HepG2 (cell line): ENCODE data around the gene HTRA3.

Source experiments
- EZH2 ChIP-seq: conservative IDR thresholded peaks from 2 replicates; pipeline ENCODE4 v1.6.1; 2012; ENCODE audit warnings: mild to moderate bottlenecking, low read depth, low read length, moderate library complexity
- HOXA7 ChIP-seq: sonication (generic); formaldehyde crosslinking; IDR thresholded peaks from 2 replicates; pipeline ENCODE4 v1.8.1; 2022; ENCODE audit warnings: mild to moderate bottlenecking, missing genetic modification reagents, moderate library complexity
- MEF2D ChIP-seq: sonication (generic); formaldehyde crosslinking; IDR thresholded peaks from 2 replicates; pipeline ENCODE4 v1.5.1; 2020; ENCODE audit warnings: mild to moderate bottlenecking, missing genetic modification reagents
- NONO ChIP-seq, 2 experiments: fragments of 450-650 bp in 1 of 2; sonication (generic) in 1 of 2; formaldehyde crosslinking in 1 of 2; IDR thresholded peaks in 1 of 2; conservative IDR thresholded peaks in 1 of 2; 2 replicates each; pipeline versions ENCODE4 v1.6.1 to v1.8.0; 2017 to 2022; ENCODE audit warnings: mild to moderate bottlenecking in 1 of 2, missing genetic modification reagents in 1 of 2, moderate library complexity in 1 of 2
- POLR2A ChIP-seq, 2 experiments: IDR thresholded peaks; 2 replicates each; pipeline ENCODE4 v1.6.1; 2011; ENCODE audit warnings: low read depth in 2 of 2, low read length in 2 of 2, mild to moderate bottlenecking in 1 of 2, moderate library complexity in 1 of 2; ENCODE audit not compliant: insufficient read depth in 1 of 2
- POLR2AphosphoS2 ChIP-seq: IDR thresholded peaks from 2 replicates; pipeline ENCODE4 v1.6.1; 2011; ENCODE audit warnings: low read depth, low read length, improper control_type of control experiment
- POLR2AphosphoS5 ChIP-seq: IDR thresholded peaks from 2 replicates; pipeline ENCODE4 v1.6.1; 2012; ENCODE audit warnings: low read depth, low read length
- ZNF282 ChIP-seq: fragments of 450-650 bp; IDR thresholded peaks from 2 replicates; pipeline ENCODE4 v1.6.1; 2018; ENCODE audit not compliant: partially characterized antibody
- ZNF644 ChIP-seq: IDR thresholded peaks from 2 replicates; pipeline ENCODE4 v1.6.1; 2016; ENCODE audit warnings: low read depth
- TF ChIP-seq, protein P1 (sequence below): IDR thresholded peaks from 2 replicates; pipeline ENCODE4 v1.6.1; 2012; ENCODE audit warnings: low read length, improper control_type of control experiment

DNA sequence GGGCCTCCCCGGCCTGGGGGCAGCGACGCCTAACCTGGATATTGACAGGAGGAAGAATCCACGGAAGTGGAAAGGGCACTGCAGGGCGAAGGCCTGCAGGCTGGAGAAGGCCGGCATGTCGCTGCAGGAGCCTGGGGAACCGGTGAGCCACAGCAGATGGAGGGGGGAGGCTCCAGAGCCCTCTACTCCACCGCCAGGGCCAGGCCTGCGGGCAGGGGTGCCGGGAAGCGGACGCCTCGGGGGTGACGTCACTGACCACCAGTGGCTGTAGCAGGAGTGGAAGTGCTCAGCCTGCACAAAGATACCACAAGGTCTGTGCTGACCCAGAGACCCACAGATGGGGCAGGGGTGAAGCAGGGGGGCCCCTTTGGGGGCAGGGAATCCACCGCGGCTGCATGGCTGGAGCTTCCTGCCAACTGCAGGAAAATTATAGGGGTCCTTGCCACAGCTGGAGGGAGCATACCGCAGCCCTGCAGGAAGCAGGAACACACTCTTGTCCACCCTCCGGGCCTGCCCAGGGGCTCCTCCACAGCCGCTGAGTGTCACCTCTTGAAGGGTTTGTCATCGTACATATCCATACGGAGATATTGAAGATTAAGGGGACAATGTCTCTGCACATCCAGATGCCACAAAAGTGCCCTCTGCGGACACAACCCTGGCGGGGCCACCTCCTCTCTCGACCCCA, 7.6 kb upstream of the HTRA3 start:
- TF ChIP-seq ZNF644 (CRISPR knock-in tag) = no peak
- no peak for TF ChIP-seq NONO (IDR thresholded peaks at IDR 0.05)
- no peak for TF ChIP-seq NONO (CRISPR knock-in tag; conservative IDR thresholded peaks at IDR 0.05)
- no peak for TF ChIP-seq POLR2AphosphoS2
- TF ChIP-seq MEF2D (CRISPR knock-in tag) = no peak
- TF ChIP-seq, protein P1, sequence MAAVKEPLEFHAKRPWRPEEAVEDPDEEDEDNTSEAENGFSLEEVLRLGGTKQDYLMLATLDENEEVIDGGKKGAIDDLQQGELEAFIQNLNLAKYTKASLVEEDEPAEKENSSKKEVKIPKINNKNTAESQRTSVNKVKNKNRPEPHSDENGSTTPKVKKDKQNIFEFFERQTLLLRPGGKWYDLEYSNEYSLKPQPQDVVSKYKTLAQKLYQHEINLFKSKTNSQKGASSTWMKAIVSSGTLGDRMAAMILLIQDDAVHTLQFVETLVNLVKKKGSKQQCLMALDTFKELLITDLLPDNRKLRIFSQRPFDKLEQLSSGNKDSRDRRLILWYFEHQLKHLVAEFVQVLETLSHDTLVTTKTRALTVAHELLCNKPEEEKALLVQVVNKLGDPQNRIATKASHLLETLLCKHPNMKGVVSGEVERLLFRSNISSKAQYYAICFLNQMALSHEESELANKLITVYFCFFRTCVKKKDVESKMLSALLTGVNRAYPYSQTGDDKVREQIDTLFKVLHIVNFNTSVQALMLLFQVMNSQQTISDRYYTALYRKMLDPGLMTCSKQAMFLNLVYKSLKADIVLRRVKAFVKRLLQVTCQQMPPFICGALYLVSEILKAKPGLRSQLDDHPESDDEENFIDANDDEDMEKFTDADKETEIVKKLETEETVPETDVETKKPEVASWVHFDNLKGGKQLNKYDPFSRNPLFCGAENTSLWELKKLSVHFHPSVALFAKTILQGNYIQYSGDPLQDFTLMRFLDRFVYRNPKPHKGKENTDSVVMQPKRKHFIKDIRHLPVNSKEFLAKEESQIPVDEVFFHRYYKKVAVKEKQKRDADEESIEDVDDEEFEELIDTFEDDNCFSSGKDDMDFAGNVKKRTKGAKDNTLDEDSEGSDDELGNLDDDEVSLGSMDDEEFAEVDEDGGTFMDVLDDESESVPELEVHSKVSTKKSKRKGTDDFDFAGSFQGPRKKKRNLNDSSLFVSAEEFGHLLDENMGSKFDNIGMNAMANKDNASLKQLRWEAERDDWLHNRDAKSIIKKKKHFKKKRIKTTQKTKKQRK = no peak
- TF ChIP-seq ZNF282 = no peak
- TF ChIP-seq EZH2 = no peak
- no peak for TF ChIP-seq HOXA7 (CRISPR knock-in tag)
- no peak for TF ChIP-seq POLR2AphosphoS5
- TF ChIP-seq POLR2A (IDR thresholded peaks at IDR 0.05; ENCODE audit: insufficient read depth in 1 of 2, low read depth in 2 of 2, low read length in 2 of 2) = no peak
